Measurements from ENCODE around the gene CYP2U1.
"Not testable (repeated sequence)": the region's sequence is repeated elsewhere in the genome, so short reads cannot be mapped to it uniquely, and the experiment has no call there.

Gene CYP2U1

DNA sequence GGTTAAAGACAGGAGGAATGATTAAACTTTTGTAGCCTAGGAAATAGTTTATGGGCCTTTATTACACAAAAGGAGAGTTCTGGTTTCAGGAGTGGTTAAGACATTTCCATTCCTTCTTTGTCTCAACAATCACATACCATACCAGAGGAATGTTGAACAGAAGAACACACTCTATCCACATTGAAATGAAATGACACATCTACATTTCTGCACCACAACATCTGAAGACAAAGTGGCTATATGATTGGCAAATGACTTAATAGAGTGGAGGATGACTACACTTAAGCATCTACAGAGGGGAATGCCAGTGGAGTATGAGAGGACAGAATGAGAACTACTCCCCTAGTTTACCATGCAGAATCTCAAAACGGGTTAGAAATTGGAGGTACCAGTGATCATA is 8.0 kb downstream of the CYP2U1 start:
- Histone ChIP-seq H3K4me1 (ENCODE audit: control extremely low read depth in 1 of 4, control insufficient read depth in 4 of 4, insufficient read depth in 4 of 4, low read length in 3 of 4) (no peaks in the 10 kb centered on the region), H3K27me3 (replicated peaks in 2 of 5; ENCODE audit: control insufficient read depth in 4 of 5, insufficient read depth in 5 of 5, low read length in 4 of 5) (no peaks in the 10 kb centered on the region), H3K4me3 (ENCODE audit: control insufficient read depth in 1 of 7, extremely low read depth in 1 of 7, insufficient read depth in 4 of 7, low read depth in 2 of 7, low read length in 6 of 7) (no peak overlapping the region), H3K27ac (ENCODE audit: insufficient read depth in 1 of 2, low read depth in 1 of 2, low read length in 2 of 2, poor library complexity in 1 of 2, severe bottlenecking in 2 of 2) (no peak overlapping the region), H3K9me3 (ENCODE audit: control extremely low read depth in 1 of 5, control insufficient read depth in 4 of 5, insufficient read depth in 2 of 5, low read depth in 1 of 5, low read length in 4 of 5) (peaks cover 0 to 10% (median 3%) of the 10 kb centered on the region in 5 experiments), H3K36me3 (ENCODE audit: control insufficient read depth in 4 of 4, insufficient read depth in 4 of 4, low read length in 3 of 4) (peaks cover 0 to 4% (median 0%) of the 10 kb centered on the region in 4 experiments)
- POLR2A ChIA-PET = no interaction called here
- CTCF ChIA-PET = interaction anchor here (0.7 kb wide), 1 partner anchor 8 kb away, joined by 3 read pairs; the partner anchor contains the start of gene CYP2U1
- DNase-seq = no peak
- WGBS (ENCODE audit: insufficient coverage) = no CpG with 5 or more reads among the region's 1 CpG

DNA sequence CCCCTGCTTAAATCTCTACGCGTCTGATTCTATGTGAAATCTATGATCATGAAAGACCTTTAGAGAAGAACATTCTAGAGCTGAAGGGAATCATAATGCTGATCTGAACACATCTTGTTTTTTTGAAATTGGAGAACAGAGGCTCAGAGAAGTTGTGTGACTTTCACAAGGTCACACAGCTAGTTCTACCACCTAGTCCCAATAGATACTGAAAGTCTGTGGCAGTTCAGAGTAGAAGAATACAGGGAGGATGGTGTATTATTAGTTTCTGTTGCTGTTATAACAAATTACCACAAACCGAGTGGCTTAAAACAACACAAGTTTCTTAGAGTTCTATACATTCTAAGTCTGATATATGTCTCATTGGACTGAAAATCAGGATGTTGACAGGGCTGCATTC is 14.5 kb downstream of the CYP2U1 start:
- Histone ChIP-seq H3K9me3 (ENCODE audit: control extremely low read depth in 1 of 5, control insufficient read depth in 4 of 5, insufficient read depth in 2 of 5, low read depth in 1 of 5, low read length in 4 of 5) (peaks cover 0 to 10% (median 3%) of the 10 kb centered on the region in 5 experiments), H3K4me1 (ENCODE audit: control extremely low read depth in 1 of 4, control insufficient read depth in 4 of 4, insufficient read depth in 4 of 4, low read length in 3 of 4) (no peaks in the 10 kb centered on the region), H3K36me3 (ENCODE audit: control insufficient read depth in 4 of 4, insufficient read depth in 4 of 4, low read length in 3 of 4) (peaks cover 0 to 23% (median 8%) of the 10 kb centered on the region in 4 experiments), H3K27me3 (replicated peaks in 2 of 5; ENCODE audit: control insufficient read depth in 4 of 5, insufficient read depth in 5 of 5, low read length in 4 of 5) (no peaks in the 10 kb centered on the region), H3K4me3 (ENCODE audit: control insufficient read depth in 1 of 7, extremely low read depth in 1 of 7, insufficient read depth in 4 of 7, low read depth in 2 of 7, low read length in 6 of 7) (no peak overlapping the region), H3K27ac (ENCODE audit: insufficient read depth in 1 of 2, low read depth in 1 of 2, low read length in 2 of 2, poor library complexity in 1 of 2, severe bottlenecking in 2 of 2) (no peak overlapping the region)
- WGBS (ENCODE audit: insufficient coverage) = no CpG with 5 or more reads among the region's 3 CpGs
- no peak for DNase-seq
- CTCF ChIA-PET = no interaction called here
- POLR2A ChIA-PET = no interaction called here

DNA sequence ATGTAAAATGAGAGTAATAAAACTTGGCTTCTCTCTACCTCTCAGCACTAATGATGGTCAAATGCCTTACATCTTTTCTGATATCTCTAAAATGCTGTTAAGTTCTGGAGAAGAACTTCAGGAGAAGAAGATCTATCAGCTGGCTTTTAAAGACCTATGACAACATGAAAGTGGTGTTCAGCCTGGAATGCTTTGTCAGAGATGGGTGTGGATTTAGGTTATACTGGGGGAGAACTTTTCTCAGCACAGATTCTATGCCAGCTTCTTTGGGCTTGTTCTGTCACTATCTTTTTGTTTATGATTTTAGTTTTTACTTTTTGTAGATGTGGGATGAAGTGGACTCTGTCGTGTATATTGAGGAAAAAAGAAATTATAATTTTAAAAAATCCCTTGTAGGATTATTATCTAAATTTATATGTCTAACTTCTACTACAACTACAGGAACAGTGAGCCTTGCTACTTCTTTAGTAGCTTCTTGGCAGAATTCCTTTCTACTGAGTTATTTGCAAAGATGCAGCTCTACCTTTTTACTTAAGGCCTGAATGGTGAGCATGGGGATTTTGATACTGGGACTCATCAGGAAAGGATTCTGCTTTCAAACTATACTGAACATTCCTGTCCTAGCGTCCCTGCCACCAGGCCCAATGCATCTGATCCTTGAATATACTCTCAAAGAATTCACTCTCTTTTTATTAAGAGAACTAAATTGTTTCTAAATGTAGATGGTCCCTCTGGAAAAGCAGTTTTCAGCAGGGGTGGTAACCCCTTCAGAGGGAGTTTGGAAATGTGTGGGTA is 19.6 kb downstream of the CYP2U1 start:
- ChIA-PET POLR2A (no interaction called here), CTCF (interaction anchor here (1.1 kb wide), 1 partner anchor 9 kb away, joined by 3 read pairs; no protein-coding TSS in a partner anchor)
- Histone ChIP-seq H3K9me3 (ENCODE audit: control extremely low read depth in 1 of 5, control insufficient read depth in 4 of 5, insufficient read depth in 2 of 5, low read depth in 1 of 5, low read length in 4 of 5) (peaks cover 0 to 8% (median 0%) of the 10 kb centered on the region in 5 experiments), H3K27ac (ENCODE audit: insufficient read depth in 1 of 2, low read depth in 1 of 2, low read length in 2 of 2, poor library complexity in 1 of 2, severe bottlenecking in 2 of 2) (no peak overlapping the region), H3K36me3 (ENCODE audit: control insufficient read depth in 4 of 4, insufficient read depth in 4 of 4, low read length in 3 of 4) (peaks cover 0 to 32% (median 7%) of the 10 kb centered on the region in 4 experiments), H3K4me3 (ENCODE audit: control insufficient read depth in 1 of 7, extremely low read depth in 1 of 7, insufficient read depth in 4 of 7, low read depth in 2 of 7, low read length in 6 of 7) (no peak overlapping the region), H3K27me3 (replicated peaks in 2 of 5; ENCODE audit: control insufficient read depth in 4 of 5, insufficient read depth in 5 of 5, low read length in 4 of 5) (no peaks in the 10 kb centered on the region), H3K4me1 (ENCODE audit: control extremely low read depth in 1 of 4, control insufficient read depth in 4 of 4, insufficient read depth in 4 of 4, low read length in 3 of 4) (no peaks in the 10 kb centered on the region)
- DNase-seq = no peak
- no CpG with 5 or more reads among the region's 2 CpGs for WGBS (ENCODE audit: insufficient coverage)

DNA sequence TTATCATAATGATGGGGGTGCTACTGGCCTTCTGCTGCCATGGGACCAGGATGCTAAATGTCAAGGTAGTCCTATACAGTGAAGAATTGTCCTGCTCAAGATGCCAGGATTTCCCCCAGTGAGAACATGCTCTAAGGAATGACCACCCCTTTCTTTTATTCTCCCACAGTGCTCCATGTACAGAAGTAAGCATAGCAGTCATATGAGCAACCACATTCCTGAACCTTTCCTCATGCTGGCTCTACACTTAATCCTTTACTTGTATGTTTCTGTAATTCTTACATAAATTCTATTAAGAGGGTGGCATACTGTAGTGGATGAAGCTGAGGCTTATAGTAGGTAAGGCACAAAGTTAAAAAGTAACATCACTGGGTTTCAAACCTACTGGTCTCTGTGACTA is 20.2 kb downstream of the CYP2U1 start:
- POLR2A ChIA-PET = no interaction called here
- DNase-seq = no peak
- Histone ChIP-seq H3K9me3 (ENCODE audit: control extremely low read depth in 1 of 5, control insufficient read depth in 4 of 5, insufficient read depth in 2 of 5, low read depth in 1 of 5, low read length in 4 of 5) (peaks cover 0 to 10% (median 0%) of the 10 kb centered on the region in 5 experiments), H3K27ac (ENCODE audit: insufficient read depth in 1 of 2, low read depth in 1 of 2, low read length in 2 of 2, poor library complexity in 1 of 2, severe bottlenecking in 2 of 2) (no peak overlapping the region), H3K4me3 (ENCODE audit: control insufficient read depth in 1 of 7, extremely low read depth in 1 of 7, insufficient read depth in 4 of 7, low read depth in 2 of 7, low read length in 6 of 7) (no peak overlapping the region), H3K27me3 (replicated peaks in 2 of 5; ENCODE audit: control insufficient read depth in 4 of 5, insufficient read depth in 5 of 5, low read length in 4 of 5) (no peaks in the 10 kb centered on the region), H3K36me3 (ENCODE audit: control insufficient read depth in 4 of 4, insufficient read depth in 4 of 4, low read length in 3 of 4) (peaks cover 0 to 30% (median 5%) of the 10 kb centered on the region in 4 experiments), H3K4me1 (ENCODE audit: control extremely low read depth in 1 of 4, control insufficient read depth in 4 of 4, insufficient read depth in 4 of 4, low read length in 3 of 4) (no peaks in the 10 kb centered on the region)
- CTCF ChIA-PET = no interaction called here

DNA sequence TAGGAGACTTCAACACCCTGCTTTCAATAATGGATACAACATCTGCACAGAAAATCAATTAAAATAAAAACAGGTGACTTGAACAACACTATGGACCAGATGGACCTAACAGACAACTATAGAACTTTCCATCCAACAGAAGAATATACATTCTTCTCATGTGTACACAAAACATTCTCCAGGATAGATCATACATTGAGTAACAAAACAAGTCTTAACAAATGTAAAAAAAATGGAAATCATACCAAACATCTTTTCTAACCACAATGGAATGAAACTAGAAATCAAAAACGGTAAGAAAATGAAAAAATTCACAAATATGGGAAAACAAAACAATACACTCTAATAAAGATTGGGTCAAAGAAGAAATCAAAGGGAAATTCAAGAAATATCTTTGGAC is 24.7 kb downstream of the CYP2U1 start:
- H3K4me3 ChIP-seq (ENCODE audit: control insufficient read depth in 1 of 7, extremely low read depth in 1 of 7, insufficient read depth in 4 of 7, low read depth in 2 of 7, low read length in 6 of 7) = no peak overlapping the region
- no CpG with 5 or more reads among the region's 1 CpG for WGBS (ENCODE audit: insufficient coverage)
- H3K36me3 ChIP-seq (ENCODE audit: control insufficient read depth in 4 of 4, insufficient read depth in 4 of 4, low read length in 3 of 4) = peaks cover 0 to 8% (median 0%) of the 10 kb centered on the region in 4 experiments
- no peak overlapping the region for H3K27ac ChIP-seq (ENCODE audit: insufficient read depth in 1 of 2, low read depth in 1 of 2, low read length in 2 of 2, poor library complexity in 1 of 2, severe bottlenecking in 2 of 2)
- POLR2A ChIA-PET = no interaction called here
- no peaks in the 10 kb centered on the region for H3K4me1 ChIP-seq (ENCODE audit: control extremely low read depth in 1 of 4, control insufficient read depth in 4 of 4, insufficient read depth in 4 of 4, low read length in 3 of 4)
- DNase-seq = no peak
- CTCF ChIA-PET = no interaction called here
- H3K9me3 ChIP-seq (ENCODE audit: control extremely low read depth in 1 of 5, control insufficient read depth in 4 of 5, insufficient read depth in 2 of 5, low read depth in 1 of 5, low read length in 4 of 5) = peaks cover 0 to 13% (median 0%) of the 10 kb centered on the region in 5 experiments
- H3K27me3 ChIP-seq (replicated peaks in 2 of 5; ENCODE audit: control insufficient read depth in 4 of 5, insufficient read depth in 5 of 5, low read length in 4 of 5) = no peaks in the 10 kb centered on the region

DNA sequence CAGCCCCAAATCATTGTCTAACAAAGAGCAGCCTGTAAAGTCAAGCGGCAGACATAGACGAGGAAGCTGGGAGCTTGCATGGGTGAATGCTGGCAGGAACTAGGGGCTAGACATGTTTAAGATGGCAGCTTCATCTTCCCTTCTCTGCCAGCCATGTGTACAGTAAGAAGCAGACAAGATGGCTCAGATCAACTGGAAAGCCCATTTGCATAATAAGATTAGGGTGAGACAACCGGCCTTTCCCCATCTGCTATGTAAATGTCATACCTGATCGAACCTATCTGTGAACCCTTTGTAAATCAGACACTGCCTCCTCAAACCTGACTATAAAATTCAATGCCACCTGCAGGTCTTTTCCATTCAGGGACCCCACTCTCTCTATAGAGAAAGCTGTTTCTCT is 35.6 kb downstream of the CYP2U1 start:
- DNase-seq = no peak
- no peak overlapping the region for H3K27ac ChIP-seq (ENCODE audit: insufficient read depth in 1 of 2, low read depth in 1 of 2, low read length in 2 of 2, poor library complexity in 1 of 2, severe bottlenecking in 2 of 2)
- H3K4me1 ChIP-seq (ENCODE audit: control extremely low read depth in 1 of 4, control insufficient read depth in 4 of 4, insufficient read depth in 4 of 4, low read length in 3 of 4) = no peaks in the 10 kb centered on the region
- 89% methylated on average over 3 of the region's 4 CpGs for WGBS (ENCODE audit: insufficient coverage)
- CTCF ChIA-PET = no interaction called here
- H3K27me3 ChIP-seq (replicated peaks in 2 of 5; ENCODE audit: control insufficient read depth in 4 of 5, insufficient read depth in 5 of 5, low read length in 4 of 5) = no peaks in the 10 kb centered on the region
- POLR2A ChIA-PET = no interaction called here
- no peak overlapping the region for H3K4me3 ChIP-seq (ENCODE audit: control insufficient read depth in 1 of 7, extremely low read depth in 1 of 7, insufficient read depth in 4 of 7, low read depth in 2 of 7, low read length in 6 of 7)
- H3K9me3 ChIP-seq (ENCODE audit: control extremely low read depth in 1 of 5, control insufficient read depth in 4 of 5, insufficient read depth in 2 of 5, low read depth in 1 of 5, low read length in 4 of 5) = no peaks in the 10 kb centered on the region
- H3K36me3 ChIP-seq (ENCODE audit: control insufficient read depth in 4 of 4, insufficient read depth in 4 of 4, low read length in 3 of 4) = no peaks in the 10 kb centered on the region

DNA sequence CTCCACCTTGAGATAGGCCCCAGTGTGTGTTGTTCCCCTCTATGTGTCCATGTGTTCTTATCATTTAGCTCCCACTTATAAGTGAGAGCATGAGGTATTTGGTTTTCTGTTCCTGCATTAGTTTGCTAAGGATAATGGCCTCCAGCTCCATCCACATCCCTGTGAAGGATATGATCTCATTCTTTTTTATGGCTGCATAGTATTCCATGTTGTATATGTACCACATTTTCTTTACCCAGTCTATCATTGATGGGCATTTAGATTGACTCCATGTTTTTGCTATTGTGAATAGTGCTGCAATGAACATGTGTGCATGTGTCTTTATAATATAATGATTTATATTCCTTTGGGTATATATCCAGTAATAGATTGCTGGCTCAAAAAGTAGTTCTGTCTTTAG is 36.2 kb downstream of the CYP2U1 start:
- H3K9me3 ChIP-seq (ENCODE audit: control extremely low read depth in 1 of 5, control insufficient read depth in 4 of 5, insufficient read depth in 2 of 5, low read depth in 1 of 5, low read length in 4 of 5); H3K27me3 ChIP-seq (replicated peaks in 2 of 5; ENCODE audit: control insufficient read depth in 4 of 5, insufficient read depth in 5 of 5, low read length in 4 of 5); CTCF ChIA-PET; H3K36me3 ChIP-seq (ENCODE audit: control insufficient read depth in 4 of 4, insufficient read depth in 4 of 4, low read length in 3 of 4); H3K4me3 ChIP-seq (ENCODE audit: control insufficient read depth in 1 of 7, extremely low read depth in 1 of 7, insufficient read depth in 4 of 7, low read depth in 2 of 7, low read length in 6 of 7); POLR2A ChIA-PET; DNase-seq; H3K4me1 ChIP-seq (ENCODE audit: control extremely low read depth in 1 of 4, control insufficient read depth in 4 of 4, insufficient read depth in 4 of 4, low read length in 3 of 4); H3K27ac ChIP-seq (ENCODE audit: insufficient read depth in 1 of 2, low read depth in 1 of 2, low read length in 2 of 2, poor library complexity in 1 of 2, severe bottlenecking in 2 of 2): not testable (repeated sequence)

Measured in common myeloid progenitor, CD34-positive (primary cell).